T-helper 9 cell (primary cell): ENCODE results near the gene SNED1.

ENCODE experiments used
- DNase-seq: peaks from one replicate; pipeline ENCODE4 v3.0.0-alpha.2; 2020
- total RNA-seq, 2 donors: gene quantifications; one replicate each; lab custom pipeline; 2026; lab: John Stamatoyannopoulos, UW

SNED1 gene
- 21.0 to 27.7 reads per million in 2 donors for total RNA-seq

DNA sequence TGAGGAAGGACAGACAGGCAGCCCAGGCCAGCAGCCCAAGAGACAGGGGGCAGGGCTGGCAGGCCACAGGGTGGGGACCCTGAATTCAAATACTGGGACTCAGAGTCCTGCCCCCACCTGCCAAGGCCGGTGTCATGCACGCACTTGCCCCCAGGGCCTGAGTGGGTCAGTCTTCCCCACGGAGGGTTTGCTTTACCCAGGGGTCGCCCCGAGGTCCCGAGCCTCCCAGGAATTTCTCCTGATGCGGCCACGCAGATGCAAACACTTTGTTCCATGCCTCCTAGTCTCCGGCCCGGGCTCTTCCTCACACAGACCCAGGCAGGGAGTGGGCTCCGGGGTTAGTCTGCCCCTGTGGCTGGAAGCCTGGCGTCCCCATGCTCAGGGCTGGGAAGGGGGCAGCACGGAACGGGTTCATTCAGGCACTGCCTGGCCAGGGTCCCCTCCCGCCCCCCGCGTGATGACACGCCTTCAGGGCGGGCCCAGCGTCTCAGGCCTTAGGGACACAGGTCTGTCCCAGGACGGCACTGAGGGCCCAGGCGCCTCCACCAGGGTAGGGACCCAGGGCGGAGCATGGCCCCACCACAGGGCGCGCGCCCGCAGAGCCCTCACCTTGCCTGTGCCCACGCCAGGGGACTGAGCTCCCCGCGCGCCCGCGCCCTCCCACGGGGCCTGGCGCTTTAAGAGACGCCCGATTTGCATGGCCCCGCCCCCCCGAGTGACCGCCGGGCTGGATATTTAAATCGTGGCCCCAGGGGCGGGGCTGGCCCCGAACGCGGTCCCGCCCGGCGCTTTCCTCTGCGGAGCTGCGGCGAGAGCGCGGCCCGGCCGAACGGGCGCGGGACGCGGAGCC, at the start of gene SNED1:
Gene SNED1, plus strand, starts transcription at position 763 of the 850 bp plus-strand sequence. CDS start 220 bp downstream, outside the sequence.
- no peak for DNase-seq

DNA sequence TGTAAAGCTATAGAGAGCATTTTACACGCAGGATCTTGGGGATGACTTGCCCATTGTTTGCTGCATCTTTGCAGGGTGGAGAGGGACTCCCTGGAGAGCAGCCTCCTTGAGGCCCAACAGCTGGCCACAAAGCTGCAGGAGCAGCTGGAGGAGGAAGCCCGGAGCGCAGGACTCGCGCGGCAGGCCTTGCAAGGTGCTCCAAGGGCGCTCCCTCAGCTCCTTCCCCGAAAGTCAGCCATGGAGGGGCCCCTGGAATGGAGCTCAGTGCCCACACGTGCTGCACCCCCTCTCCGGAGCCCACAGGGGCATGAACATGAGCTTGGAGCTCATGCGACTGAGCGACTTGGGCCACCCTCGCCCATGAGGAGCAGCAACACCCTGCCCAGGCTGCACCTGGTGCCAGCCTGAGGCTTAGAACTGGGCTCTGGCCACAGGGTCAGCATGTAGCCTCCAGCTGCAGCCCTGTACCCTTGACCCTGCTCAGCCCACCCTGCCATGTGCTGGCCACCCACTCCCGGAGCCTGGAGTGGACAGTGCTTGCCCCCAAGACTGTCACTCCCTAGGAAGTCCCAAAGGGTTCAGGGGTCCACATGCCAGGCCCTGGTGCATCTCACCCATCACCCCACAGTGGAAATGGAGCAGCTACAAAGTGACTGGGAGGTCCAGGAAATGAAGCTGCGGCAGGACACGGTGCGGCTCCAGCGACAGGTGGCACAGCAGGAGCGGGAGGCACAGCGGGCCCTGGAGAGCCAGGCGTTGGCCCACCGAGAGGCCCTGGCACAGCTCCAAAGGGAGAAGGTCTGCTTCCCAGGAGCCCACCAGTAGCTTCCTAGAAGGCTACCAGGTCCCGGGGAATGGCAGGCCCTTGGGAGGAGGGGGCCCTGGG, 49.3 kb upstream of the SNED1 start:
- DNase-seq = no peak

- no peak for DNase-seq
Observed at GRCh38 chr2:240949791-240950705, 48.4 kb upstream of the SNED1 start.

DNA sequence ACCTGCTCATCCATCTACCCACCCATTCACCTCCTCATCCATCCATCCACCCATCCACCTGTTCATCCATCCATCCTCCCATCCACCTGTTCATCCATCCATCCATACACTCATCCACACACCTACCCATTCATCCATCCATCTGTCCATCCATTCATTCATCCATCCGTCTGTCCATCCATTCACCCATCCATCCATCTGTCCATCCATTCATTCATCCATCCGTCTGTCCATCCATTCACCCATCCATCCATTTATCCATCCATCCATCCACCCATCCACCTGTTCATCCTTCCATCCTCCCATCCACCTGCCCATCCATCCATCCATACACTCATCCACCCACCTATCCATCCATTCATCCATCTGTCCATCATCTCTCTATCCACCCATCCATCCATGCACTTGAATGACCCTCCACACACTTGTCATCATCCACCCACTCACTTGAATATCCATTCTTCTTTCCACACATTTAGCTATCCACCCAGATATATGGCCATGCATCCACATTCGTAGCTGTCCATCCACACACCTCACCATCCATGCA, 47.3 kb upstream of the SNED1 start:
- DNase-seq = no peak

DNA sequence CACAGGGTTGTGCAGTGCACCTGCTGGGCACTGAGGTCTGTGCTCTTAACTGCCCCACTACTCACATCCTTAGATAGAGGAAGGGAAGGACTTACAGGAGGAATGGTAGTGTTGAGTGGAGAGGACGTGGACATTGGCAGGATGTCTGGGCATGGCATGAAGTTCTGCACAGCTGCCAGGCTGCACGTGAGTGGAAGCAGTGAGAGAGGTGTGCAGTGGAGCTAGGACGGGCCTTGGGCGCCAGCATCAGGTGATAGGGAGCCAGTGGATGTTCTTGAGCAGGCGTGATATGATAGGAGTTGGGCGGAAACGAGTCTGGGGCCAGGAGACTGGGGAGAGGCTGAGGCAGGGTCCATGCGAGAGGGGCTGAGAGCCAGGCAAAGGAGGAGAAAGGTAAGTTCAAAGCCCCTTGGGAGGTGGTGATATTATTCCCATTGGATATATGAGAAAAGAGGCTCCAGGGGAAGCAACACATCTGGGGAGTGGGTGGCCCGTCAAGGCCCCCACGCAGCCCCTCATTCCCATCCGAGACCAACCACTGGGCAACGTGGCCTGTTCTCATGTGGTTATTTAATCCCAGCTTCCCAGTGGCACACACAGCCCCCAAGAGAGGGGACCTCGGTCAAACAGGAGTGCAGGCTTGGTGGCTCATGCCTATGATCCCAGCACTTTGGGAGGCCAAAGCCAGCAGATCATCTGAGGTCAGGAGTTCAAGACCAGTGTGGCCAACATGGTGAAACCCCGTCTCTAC, 45.7 kb upstream of the SNED1 start:
- no peak for DNase-seq

DNA sequence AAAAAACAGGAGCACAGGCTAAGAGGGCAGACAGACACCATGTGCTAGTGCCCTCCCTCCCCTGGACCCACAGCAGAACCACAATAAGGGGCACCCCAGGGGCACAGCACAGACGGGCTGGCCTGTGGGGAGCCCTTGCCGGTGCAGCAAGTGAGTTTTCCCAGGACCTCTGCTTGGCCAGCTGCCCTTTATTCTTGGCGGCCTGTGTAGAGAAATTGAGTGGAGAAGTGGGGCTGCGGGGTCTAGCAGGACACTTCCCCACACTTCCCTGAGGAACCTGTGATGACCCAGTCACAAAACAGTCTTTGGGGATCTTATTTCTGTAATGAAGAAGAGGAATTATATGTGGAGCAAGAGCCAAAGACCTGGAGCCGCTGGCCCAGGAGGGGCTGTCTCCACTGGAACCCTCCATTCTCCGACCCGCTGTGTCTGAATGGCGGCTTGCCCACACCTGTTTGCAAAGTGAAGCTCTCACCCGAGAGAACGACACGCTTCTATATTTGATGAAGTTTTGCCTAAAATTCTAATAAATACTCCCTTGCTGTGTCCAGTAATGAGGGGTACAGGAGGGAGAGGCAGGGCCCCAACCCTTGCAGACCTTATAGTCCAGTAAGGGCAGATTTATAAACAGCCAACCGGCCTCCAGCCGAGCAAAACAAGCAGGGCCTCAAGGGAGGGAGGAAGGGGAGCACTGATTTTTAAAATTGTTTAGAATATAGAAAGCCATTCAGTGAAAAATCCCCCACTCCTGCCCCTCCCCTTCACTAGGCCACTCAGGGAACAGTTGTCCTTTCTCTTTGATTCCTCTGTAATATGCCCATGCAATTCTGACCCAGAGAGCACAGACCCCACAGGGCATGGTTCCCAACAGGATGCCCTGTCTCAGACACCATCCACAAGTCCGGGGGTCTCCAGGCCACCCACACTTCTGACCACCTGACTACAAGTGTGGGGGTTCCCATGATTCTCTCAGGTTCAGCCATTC, 44.7 kb upstream of the SNED1 start:
- no peak for DNase-seq

GRCh38 chr2:240954436-240955305, 43.7 kb upstream of the SNED1 start:
- DNase-seq = no peak

DNA sequence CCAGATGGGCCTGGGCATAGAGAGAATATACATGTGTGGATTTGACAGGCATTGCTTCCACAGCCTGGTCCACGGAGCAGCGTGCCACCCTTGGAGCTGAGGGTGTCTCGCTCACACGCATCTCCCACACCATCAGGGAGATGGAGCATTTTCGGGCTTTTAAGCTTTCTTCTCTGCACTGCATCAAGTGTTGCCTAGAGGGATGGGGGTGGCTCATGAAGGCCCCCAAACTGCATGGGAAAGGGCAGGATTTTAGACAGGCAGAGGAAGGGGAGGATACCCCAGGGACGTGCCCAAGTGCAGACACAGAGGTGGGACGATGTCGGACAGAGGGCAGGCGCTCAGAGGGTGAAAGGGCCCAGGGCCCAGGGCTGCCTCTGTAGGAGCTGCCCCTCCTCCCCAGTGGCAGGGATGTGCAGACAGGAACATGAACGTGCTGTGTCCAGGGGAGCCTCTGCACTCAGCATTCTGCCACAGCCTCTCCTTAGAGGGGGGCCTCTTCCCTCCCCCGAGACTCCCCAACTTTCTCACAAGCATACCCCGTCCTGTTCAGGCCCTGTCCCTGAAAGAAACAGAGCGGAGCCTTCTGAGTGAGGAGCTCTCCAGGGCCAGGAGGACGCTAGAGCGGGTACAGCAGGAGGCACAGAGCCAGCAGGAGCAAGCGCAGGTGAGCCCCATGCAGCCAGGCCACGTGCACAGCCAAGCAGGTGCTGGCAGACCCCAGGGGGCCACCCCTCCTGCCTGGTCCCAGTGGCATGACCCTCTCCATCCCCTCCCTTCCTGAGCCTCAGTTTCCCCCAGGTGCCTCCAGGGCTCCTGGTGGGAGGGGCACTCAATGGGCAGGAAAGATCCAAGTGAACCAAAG, 42.9 kb upstream of the SNED1 start:
- no peak for DNase-seq

- DNase-seq = no peak
Observed at GRCh38 chr2:240956171-240956934, 42.1 kb upstream of the SNED1 start.

- DNase-seq = no peak
Observed at GRCh38 chr2:240956935-240957655, 41.3 kb upstream of the SNED1 start.

DNA sequence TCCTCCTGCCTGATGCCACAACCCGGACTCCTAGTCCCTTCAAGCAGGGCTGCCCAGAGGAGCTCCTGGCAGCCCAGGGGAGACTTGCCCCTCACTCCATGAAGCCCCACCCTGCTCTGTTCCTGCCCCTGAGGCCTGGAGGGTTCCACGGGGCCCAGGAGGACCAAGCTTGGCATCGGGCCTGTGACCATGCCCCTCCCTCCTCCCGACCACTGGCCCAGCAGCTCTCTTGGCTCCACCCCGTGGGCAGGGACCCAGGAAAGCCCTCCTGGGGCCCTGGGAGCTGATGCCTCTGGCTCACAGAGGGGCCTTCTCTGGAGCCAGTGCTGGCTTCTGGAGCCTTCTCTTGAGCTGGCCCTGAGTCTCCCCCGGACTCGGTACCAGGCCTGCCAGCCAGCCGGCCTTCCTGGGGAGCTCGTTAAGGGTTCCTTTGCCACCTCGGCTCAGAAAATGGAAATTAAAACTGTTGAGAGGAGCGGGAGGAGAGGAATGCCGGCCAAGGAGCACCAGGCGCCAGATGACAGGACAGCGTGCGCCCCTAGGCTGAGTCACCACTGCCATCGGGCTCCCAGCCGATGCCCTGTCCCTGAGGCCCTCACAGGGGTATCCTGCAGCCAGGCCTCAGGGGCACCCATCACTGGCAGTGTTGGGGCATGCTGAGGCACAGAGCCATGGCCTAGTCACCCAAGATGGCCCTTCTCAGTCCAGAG, 40.6 kb upstream of the SNED1 start:
- DNase-seq = no peak

DNA sequence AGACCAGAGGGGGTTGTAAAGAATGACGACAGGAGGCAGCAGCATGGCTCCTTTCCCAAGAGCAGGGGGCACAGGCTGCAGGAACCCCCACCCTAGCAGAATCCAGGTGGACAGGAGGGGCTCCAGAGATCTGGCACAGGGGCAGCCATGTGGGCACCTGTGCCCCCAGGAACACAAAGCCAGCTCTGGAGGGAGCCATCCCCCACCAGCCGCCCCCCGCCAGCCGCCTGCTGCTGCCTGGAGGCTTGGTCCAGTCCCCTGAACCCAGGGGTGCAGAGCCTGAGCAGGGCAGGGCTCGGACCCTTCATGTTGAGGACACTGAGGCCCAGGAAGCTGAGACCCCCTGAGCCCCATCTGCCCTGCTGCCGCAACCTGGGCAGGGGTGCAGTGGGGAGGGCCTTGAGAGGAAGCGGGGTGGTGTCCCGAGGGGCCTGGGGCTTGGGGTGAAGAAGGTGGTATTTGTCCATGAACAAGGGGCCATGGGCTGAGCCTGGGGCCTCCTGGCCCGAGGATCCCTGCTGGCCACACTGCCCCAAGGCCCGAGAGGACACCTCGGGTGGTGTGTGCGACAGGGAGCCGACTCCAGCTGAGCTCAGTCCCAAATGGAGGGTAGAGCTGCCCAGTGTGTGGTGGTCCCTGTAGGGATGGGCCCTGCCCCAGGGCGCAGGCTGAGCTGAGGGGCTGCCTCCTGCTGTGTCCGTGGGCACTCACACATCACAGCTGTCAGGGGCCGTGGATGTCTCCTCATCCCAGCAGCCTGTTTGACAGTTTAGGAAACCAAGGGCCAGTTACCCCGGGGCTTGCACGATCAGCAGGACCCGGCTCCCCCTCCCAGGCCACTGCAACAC, 39.8 kb upstream of the SNED1 start:
- DNase-seq = no peak

- no peak for DNase-seq
Observed at GRCh38 chr2:240959214-240959940, 39.0 kb upstream of the SNED1 start.

DNA sequence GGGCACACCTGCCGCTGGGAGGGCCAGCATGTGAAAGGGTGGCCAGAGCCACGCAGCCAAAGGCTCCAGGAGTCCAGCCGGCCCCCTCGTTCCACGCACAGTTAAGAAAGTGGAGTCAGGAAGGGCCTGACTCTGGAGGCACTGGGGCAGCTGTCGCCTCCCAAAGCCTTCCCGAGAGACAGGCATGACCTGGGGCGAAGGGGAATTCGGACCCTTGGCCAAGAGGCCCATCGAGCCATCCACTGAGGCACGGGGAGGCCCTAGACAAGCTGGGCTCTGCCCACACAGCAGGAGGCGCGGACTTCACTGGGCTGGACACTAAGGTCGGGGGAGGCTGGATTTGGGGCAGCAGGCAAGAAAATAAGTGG, 38.5 kb upstream of the SNED1 start:
- no peak for DNase-seq
